ENCODE data around the gene BLOC1S5. TPM values are rescaled to one million over a fixed set of nuclear protein-coding genes. Genes with fewer than 3 reads are reported as not detected.

Gene BLOC1S5
- total RNA-seq, 1 experiment from 2014 or later: 9.1 TPM

DNA sequence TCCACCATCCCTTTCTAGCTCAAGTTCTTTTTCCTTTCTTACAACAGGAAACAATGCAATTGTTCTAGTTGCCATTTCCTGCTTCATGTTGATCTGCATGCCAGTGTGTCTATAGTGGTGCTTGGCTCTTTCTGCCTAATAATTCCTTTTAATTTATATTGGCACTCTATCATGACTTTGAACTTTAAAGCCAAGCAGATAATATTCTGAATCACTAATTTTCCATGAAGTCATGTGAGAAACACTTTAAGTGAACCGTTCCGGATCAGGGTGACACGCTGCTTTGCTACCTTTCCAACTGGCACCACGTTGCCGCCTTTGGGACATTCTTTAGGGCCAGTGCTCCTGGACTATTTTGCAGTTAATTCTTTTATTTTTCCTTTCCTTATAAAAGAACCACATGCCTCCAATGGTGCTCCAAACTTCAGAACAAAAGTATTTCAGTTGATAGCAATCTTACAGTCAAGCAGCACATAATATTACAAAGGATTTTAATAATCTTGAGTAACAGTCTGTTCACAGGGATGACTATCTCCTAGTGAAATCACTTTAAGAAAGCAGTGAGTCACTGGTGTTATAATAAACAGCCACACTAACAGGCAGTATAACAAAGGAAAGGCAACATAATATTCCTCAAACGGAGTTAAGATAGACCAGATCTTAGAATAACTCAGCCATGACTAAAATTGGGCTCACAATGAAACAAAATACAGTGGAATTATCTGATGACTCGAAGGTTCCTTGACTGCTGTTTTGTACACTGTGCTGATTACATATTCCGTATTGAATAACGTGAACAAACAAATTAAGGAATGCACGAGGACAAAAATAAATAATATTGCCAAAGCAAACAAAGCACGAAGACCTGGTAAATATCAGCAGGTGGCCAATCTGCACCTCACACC lies 19.0 kb upstream of the BLOC1S5 start:
- intact Hi-C loops (cut with micrococcal nuclease): loop anchor here (1.0 to 2.0 kb wide), 2 partner anchors 26 to 108 kb away; no protein-coding TSS in a partner anchor
- CTCF ChIA-PET: no interaction called here
- Histone ChIP-seq H3K9ac (ENCODE audit: low read length) (peak overlapping the region; percentile 52), H4K20me1 (ENCODE audit: low read length) (peaks cover 3% of the 10 kb centered on the region; the same call in 1 of the 2 replicates), H3F3A (ENCODE audit: low read length, unreplicated experiment) (peaks cover 14% of the 10 kb centered on the region), H3K27ac (ENCODE audit: low read length) (peak overlapping the region; percentile 86), H3K27me3 (ENCODE audit: low read length) (no peaks in the 10 kb centered on the region), H3K79me2 (ENCODE audit: low read length) (peaks cover 49% of the 10 kb centered on the region), H3K36me3 (ENCODE audit: low read depth, low read length) (peaks cover 15% of the 10 kb centered on the region), H3K4me1 (ENCODE audit: insufficient read depth, low read length) (peaks cover 67% of the 10 kb centered on the region), H3K4me2 (ENCODE audit: low read length) (peak overlapping the region; percentile 68), H3K9me3 (ENCODE audit: low read length) (no peaks in the 10 kb centered on the region), H3K9me2 (replicated peaks; ENCODE audit: low read length) (no peaks in the 10 kb centered on the region), H3K4me3 (ENCODE audit: low read length) (peak overlapping the region; percentile 26), H2AFZ (ENCODE audit: low read length) (no peak overlapping the region)
- no TSS peak for BruUV-seq (replicated peaks)
- DNase-seq (peak; percentile 94), ATAC-seq (peak; percentile 85)
- no peak for TF ChIP-seq EZH2 (IDR thresholded peaks at IDR 0.05; ENCODE audit: low read length, unreplicated experiment)
- TF ChIP-seq, protein P1, sequence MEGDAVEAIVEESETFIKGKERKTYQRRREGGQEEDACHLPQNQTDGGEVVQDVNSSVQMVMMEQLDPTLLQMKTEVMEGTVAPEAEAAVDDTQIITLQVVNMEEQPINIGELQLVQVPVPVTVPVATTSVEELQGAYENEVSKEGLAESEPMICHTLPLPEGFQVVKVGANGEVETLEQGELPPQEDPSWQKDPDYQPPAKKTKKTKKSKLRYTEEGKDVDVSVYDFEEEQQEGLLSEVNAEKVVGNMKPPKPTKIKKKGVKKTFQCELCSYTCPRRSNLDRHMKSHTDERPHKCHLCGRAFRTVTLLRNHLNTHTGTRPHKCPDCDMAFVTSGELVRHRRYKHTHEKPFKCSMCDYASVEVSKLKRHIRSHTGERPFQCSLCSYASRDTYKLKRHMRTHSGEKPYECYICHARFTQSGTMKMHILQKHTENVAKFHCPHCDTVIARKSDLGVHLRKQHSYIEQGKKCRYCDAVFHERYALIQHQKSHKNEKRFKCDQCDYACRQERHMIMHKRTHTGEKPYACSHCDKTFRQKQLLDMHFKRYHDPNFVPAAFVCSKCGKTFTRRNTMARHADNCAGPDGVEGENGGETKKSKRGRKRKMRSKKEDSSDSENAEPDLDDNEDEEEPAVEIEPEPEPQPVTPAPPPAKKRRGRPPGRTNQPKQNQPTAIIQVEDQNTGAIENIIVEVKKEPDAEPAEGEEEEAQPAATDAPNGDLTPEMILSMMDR (conservative IDR thresholded peaks at IDR 0.05; ENCODE audit: low read depth, low read length): no peak
- no peak for TF ChIP-seq EZH2phosphoT487 (IDR thresholded peaks at IDR 0.05; ENCODE audit: borderline replicate concordance, low read length)
- POLR2A ChIA-PET (ENCODE audit: unreplicated experiment): no interaction called here

- DNase-seq (no peak), ATAC-seq (no peak)
- Histone ChIP-seq H3K9ac (ENCODE audit: low read length) (peak overlapping the region; percentile 52), H3K4me1 (ENCODE audit: insufficient read depth, low read length) (peaks cover 67% of the 10 kb centered on the region), H3K79me2 (ENCODE audit: low read length) (peaks cover 49% of the 10 kb centered on the region), H3K9me2 (replicated peaks; ENCODE audit: low read length) (no peaks in the 10 kb centered on the region), H4K20me1 (ENCODE audit: low read length) (peaks cover 3% of the 10 kb centered on the region; the same call in 1 of the 2 replicates), H2AFZ (ENCODE audit: low read length) (no peak overlapping the region), H3K27me3 (ENCODE audit: low read length) (no peaks in the 10 kb centered on the region), H3K4me3 (ENCODE audit: low read length) (peak overlapping the region; percentile 26), H3K36me3 (ENCODE audit: low read depth, low read length) (peaks cover 8% of the 10 kb centered on the region; the same call in 1 of the 2 replicates), H3K27ac (ENCODE audit: low read length) (peak overlapping the region; percentile 86), H3K9me3 (ENCODE audit: low read length) (no peaks in the 10 kb centered on the region), H3F3A (ENCODE audit: low read length, unreplicated experiment) (peaks cover 14% of the 10 kb centered on the region), H3K4me2 (ENCODE audit: low read length) (peak overlapping the region; percentile 53)
- intact Hi-C loops (cut with micrococcal nuclease): loop anchor here (2.0 kb wide), 1 partner anchor 26 kb away; no protein-coding TSS in a partner anchor
- CTCF ChIA-PET: no interaction called here
- no TSS peak for BruUV-seq (replicated peaks)
- POLR2A ChIA-PET (ENCODE audit: unreplicated experiment): no interaction called here
- TF ChIP-seq EZH2phosphoT487 (IDR thresholded peaks at IDR 0.05; ENCODE audit: borderline replicate concordance, low read length): no peak
- no peak for TF ChIP-seq EZH2 (IDR thresholded peaks at IDR 0.05; ENCODE audit: low read length, unreplicated experiment)
- TF ChIP-seq, protein P1 (conservative IDR thresholded peaks at IDR 0.05; ENCODE audit: low read depth, low read length): no peak
Measured at GRCh38 chr6:8082572-8082953, 18.4 kb upstream of the BLOC1S5 start.
